ENCODE measurements around the gene GMDS. TPM values are rescaled to one million over a fixed set of nuclear protein-coding genes. Genes with fewer than 3 reads are reported as not detected.

The GMDS gene
- polyA plus RNA-seq, 1 donor (not counting 4 experiments of a cell fraction or from before 2014, with no cell fraction given), result 22.1 TPM

- H3K4me3 ChIP-seq (ENCODE audit: control insufficient read depth in 2 of 3, extremely low read depth in 1 of 3, insufficient read depth in 2 of 3, low read depth in 1 of 3, low read length in 3 of 3), result no peak overlapping the region
- dilution Hi-C loops (cut with MboI; ENCODE audit: extremely low pct_ligation_motif_present, low sequenced_read_pairs), result no loop called here
- no peaks in the 10 kb centered on the region for H3K9me1 ChIP-seq (ENCODE audit: control insufficient read depth, extremely low read depth, insufficient read depth, low read length)
- no peak for FAIRE-seq
- TF ChIP-seq CTCF (optimal IDR thresholded peaks at IDR 0.05 in 1 of 3, IDR thresholded peaks at IDR 0.05 in 1 of 3, conservative IDR thresholded peaks at IDR 0.05 in 1 of 3; ENCODE audit: extremely low read depth in 1 of 3, insufficient read depth in 2 of 3, low read length in 3 of 3) (no peak), EZH2 (IDR thresholded peaks at IDR 0.05; ENCODE audit: low read length) (no peak)
- no peaks in the 10 kb centered on the region for H3K9me3 ChIP-seq (ENCODE audit: control insufficient read depth, low read depth, low read length)
- DNase-seq (ENCODE audit: low read depth, low spot score), result no peak
- H3K9ac ChIP-seq (ENCODE audit: control insufficient read depth, extremely low read depth, insufficient read depth, low read length), result no peak overlapping the region
- H3K27ac ChIP-seq (ENCODE audit: control insufficient read depth, insufficient read depth, low read length), result no peak overlapping the region
- H3K4me1 ChIP-seq (ENCODE audit: control insufficient read depth, extremely low read depth, insufficient read depth, low read length), result no peaks in the 10 kb centered on the region
- H3K79me2 ChIP-seq (ENCODE audit: control insufficient read depth, insufficient read depth, low read length), result no peaks in the 10 kb centered on the region
- peaks cover 4% of the 10 kb centered on the region for H3K27me3 ChIP-seq (ENCODE audit: control insufficient read depth, extremely low read depth, insufficient read depth, low read length)
- no peak overlapping the region for H2AFZ ChIP-seq (ENCODE audit: control insufficient read depth, low read length)
- H3K36me3 ChIP-seq (ENCODE audit: control insufficient read depth in 2 of 2, extremely low read depth in 1 of 2, insufficient read depth in 2 of 2, low read length in 2 of 2), result no peaks in the 10 kb centered on the region
- no peak overlapping the region for H3K4me2 ChIP-seq (ENCODE audit: control insufficient read depth, extremely low read depth, insufficient read depth, low read depth, low read length)
- no peaks in the 10 kb centered on the region for H4K20me1 ChIP-seq (ENCODE audit: control insufficient read depth, extremely low read depth, insufficient read depth, low read length)
These were observed 670.0 kb downstream of the GMDS start for GRCh38 chr6:1575210-1576041.

DNA sequence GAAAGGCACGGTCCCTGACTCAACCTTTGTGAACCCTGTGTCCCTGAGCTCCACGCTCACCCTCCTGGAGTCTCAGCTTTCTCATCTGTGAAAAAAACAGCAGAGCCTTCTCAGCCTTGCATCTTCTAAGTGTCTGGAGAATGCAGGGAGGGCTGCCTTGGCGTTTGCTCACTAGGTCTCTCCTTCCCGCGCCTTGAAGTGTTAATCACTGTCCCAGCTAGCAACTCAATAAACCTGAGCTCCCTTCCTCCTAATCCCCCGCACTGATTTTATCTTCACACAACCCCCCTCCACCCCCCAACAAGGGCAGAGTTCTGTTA is 670.6 kb downstream of the GMDS start:
- dilution Hi-C loops (cut with MboI; ENCODE audit: extremely low pct_ligation_motif_present, low sequenced_read_pairs), result no loop called here
- Histone ChIP-seq H3K4me1 (ENCODE audit: control insufficient read depth, extremely low read depth, insufficient read depth, low read length) (no peaks in the 10 kb centered on the region), H4K20me1 (ENCODE audit: control insufficient read depth, extremely low read depth, insufficient read depth, low read length) (no peaks in the 10 kb centered on the region), H3K79me2 (ENCODE audit: control insufficient read depth, insufficient read depth, low read length) (no peaks in the 10 kb centered on the region), H3K36me3 (ENCODE audit: control insufficient read depth in 2 of 2, extremely low read depth in 1 of 2, insufficient read depth in 2 of 2, low read length in 2 of 2) (no peaks in the 10 kb centered on the region), H3K4me2 (ENCODE audit: control insufficient read depth, extremely low read depth, insufficient read depth, low read depth, low read length) (no peak overlapping the region), H3K9ac (ENCODE audit: control insufficient read depth, extremely low read depth, insufficient read depth, low read length) (no peak overlapping the region), H2AFZ (ENCODE audit: control insufficient read depth, low read length) (no peak overlapping the region), H3K27me3 (ENCODE audit: control insufficient read depth, extremely low read depth, insufficient read depth, low read length) (peaks cover 2% of the 10 kb centered on the region), H3K4me3 (ENCODE audit: control insufficient read depth in 2 of 3, extremely low read depth in 1 of 3, insufficient read depth in 2 of 3, low read depth in 1 of 3, low read length in 3 of 3) (no peak overlapping the region), H3K9me1 (ENCODE audit: control insufficient read depth, extremely low read depth, insufficient read depth, low read length) (no peaks in the 10 kb centered on the region), H3K9me3 (ENCODE audit: control insufficient read depth, low read depth, low read length) (no peaks in the 10 kb centered on the region), H3K27ac (ENCODE audit: control insufficient read depth, insufficient read depth, low read length) (no peak overlapping the region)
- no peak for TF ChIP-seq CTCF (optimal IDR thresholded peaks at IDR 0.05 in 1 of 3, IDR thresholded peaks at IDR 0.05 in 1 of 3, conservative IDR thresholded peaks at IDR 0.05 in 1 of 3; ENCODE audit: extremely low read depth in 1 of 3, insufficient read depth in 2 of 3, low read length in 3 of 3)
- no peak for TF ChIP-seq EZH2 (IDR thresholded peaks at IDR 0.05; ENCODE audit: low read length)
- DNase-seq (ENCODE audit: low read depth, low spot score), result no peak
- FAIRE-seq, result no peak

Data from keratinocyte (primary cell).